Activated CD4-positive, CD25-positive, alpha-beta regulatory T cell (primary cell): ENCODE data around the gene ARFGEF2.
"Not testable (repeated sequence)": the region's sequence is repeated elsewhere in the genome, so short reads cannot be mapped to it uniquely, and the experiment has no call there.

Source experiments
- DNase-seq, 4 experiments: peaks; one replicate each; lab custom pipeline; 2025; lab: John Stamatoyannopoulos, UW

ARFGEF2 gene

GRCh38 chr20:48921168-48921882, at the start of gene ARFGEF2:
Gene ARFGEF2, plus strand, starts transcription at chr20:48921711. Its CDS starts 179 bp downstream, at chr20:48921890.
- DNase-seq: peak; percentile 79 to 86 (median 83)

DNA sequence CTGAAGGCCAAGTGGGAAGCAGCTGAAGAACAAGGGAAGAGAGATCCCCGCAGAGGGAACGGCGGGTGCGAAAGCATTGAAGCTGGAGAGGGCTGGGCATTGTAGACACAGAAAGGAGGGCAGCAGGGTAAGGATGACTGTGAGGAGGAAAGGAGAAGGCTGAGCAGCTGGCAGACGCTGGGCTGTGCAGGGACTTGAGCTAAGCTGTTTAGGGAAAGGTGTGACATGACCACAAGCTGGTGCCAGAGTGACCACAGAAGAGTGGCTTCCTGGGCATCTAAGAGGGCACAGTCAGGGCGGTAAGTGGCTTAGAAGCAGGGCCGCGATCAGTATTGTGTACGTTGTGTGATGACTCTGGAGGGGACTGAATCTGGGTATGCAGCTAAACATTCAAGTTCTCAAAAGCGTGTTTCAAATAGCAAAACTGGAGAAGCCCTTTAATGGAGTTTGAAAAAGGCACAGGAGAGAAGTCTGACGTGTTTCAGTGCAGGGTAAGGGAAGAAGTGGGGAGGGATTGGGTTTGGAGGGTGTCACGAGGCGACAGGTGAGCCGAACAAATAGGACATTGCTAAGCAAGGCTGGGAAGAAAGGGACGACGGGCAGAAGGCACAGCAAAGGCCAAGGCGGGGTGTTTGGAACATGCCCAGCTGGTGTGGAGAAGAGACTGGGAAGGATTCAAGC, 46.1 kb upstream of the ARFGEF2 start:
- DNase-seq: no peak

GRCh38 chr20:48875914-48876240, 45.6 kb upstream of the ARFGEF2 start:
- DNase-seq: no peak

- DNase-seq: no peak
Observed at GRCh38 chr20:48877304-48877703, 44.2 kb upstream of the ARFGEF2 start.

DNA sequence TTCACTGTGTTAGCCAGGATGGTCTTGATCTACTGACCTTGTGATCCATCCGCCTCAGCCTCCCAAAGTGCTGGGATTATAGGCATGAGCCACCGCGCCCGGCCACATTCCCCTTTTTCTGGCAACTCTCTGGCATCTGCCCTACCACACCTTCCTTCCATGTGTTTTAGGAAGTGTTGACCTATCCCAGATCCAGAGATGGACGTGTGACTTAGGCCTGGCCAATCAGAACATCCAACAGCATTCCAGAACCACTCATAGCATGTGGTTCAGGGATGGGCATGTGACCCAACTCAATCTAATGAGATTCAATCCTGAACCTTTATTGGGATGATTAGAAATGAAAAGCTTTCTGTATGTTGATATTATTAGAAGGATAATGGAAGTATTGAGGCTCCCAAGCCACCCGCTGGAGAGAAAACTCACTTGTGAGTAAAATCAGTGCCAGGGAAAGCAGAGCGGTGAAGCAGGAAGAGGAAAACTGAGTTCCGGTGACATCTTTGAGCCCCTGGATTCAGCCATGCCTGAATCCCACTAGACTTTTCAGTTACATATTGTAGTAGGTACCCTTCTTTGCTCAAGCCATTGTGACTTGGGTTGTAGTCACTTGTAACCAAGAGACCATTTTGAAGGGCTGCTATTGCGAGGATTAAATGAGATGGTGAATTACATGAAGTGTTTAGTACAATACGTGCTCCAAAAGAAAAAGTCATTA, 42.8 kb upstream of the ARFGEF2 start:
- no peak for DNase-seq

- no peak for DNase-seq
Observed at GRCh38 chr20:48879612-48880245, 41.8 kb upstream of the ARFGEF2 start.

- no peak for DNase-seq
Observed at GRCh38 chr20:48880331-48880730, 41.2 kb upstream of the ARFGEF2 start.

DNA sequence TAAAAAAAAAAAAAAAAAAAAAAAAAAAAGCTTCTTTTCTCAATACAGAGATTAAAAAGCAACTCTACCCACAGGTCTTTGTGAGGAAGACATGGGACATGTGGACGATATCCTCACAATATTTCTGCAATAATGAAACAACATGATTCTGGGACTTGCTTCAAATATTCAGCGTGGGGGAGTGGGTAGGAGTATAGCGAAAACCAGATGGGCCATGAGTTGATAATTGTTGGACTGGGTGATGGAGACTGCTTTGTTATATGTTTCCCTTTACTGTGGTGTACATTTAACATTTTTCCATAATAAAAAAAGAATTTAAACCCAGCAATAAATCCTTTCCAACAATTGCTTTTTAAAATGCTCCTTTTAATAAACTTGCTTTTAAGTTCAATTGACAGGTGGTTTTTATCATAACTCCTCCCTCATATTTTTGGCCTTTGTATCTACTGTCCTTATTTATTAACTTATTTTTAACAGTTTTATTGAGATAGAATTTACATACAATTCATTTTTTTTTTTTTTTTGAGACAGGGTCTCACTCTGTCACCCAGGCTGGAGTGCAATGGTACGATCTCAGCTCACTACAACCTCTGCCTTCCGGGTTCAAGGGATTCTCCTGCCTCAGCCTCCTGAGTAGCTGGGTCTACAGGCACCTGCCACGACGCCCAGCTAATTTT, 40.4 kb upstream of the ARFGEF2 start:
- no peak for DNase-seq

GRCh38 chr20:48885237-48885636, 36.3 kb upstream of the ARFGEF2 start:
- DNase-seq: no peak

DNA sequence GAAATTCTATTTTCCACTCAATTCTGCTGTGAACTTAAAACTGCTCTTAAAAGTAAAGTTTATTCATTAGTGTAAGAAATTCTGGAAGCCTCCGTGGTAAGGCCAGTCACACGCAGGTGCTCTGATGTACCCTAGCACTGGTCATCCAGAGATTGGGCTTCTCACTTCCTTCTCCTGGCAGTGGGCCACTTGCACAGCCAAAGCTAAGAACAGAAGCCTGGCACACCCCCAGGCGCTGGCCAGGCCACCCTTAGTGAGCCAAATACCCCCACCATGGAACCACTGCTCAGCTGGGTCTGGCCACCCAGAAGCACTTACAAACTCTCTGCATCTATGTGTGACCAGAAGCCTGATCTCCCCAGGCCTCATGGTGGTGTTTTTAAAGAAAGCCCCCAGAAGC, 35.3 kb upstream of the ARFGEF2 start:
- DNase-seq: no peak

DNA sequence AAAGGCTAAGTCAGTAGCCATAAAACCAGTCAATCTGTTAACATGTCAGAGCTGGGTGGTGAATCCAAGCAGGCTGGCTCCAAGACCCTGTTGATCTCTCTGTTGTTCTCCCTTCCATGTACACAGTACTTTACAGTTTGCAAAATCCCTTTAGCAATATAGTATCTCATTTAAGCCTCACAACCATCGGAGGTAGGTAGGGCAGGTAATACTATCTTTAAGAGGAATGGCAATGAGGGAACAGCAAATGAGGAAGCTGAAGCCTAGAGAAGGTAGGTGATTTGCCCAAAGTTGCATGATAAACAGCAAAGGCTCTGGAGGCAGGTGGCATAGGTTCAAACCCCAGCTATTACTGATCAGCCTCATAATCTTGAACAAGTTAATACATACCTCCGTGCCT, 34.7 kb upstream of the ARFGEF2 start:
- DNase-seq: no peak

DNA sequence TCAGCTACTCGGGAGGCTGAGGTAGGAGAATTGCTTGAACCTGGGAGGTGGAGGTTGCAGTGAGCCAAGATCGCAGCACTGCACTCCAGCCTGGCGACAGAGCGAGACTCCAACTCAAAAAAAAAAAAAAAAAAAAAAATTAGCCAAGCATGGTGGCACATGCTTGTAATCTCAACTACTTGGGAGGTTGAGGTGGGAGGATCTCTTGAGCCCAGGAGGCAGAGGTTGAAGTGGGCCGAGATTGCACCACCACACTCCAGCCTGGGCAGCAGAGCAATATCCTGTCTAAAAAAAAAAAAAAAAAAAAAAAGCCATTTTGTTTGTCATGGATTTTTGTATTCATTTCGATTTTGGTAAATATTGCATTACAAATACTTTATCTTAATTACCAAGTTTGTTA, 33.0 kb upstream of the ARFGEF2 start:
- DNase-seq: not testable (repeated sequence)

DNA sequence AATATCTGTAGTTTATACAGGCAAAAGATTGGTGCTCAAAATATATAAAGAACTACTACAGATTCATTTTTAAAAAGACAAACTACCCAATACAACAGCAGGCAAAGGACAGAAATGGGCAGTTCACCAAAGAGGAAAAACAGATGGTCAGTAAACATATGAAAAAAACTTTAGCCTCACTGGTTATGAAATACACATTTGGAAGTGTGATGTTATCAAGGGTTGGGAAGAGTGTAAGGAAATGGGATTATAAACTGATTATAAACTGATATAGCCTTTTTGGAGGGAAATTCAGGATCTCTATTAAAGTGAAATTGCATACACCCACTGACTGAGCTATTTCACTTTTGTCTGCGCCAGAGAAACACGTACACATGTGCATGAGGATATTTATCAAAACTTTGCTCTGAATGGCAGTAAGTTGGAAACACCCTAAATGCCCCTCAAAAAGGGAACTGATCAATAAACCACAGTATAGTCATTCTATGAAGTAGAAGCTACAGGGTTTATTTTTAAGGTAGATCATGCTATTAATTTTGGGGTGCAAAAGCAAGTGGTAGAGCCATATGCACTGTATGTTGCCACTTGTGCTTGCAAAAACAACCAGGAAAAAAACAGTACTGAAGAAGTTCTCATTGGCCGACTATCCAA, 32.2 kb upstream of the ARFGEF2 start:
- no peak for DNase-seq

DNA sequence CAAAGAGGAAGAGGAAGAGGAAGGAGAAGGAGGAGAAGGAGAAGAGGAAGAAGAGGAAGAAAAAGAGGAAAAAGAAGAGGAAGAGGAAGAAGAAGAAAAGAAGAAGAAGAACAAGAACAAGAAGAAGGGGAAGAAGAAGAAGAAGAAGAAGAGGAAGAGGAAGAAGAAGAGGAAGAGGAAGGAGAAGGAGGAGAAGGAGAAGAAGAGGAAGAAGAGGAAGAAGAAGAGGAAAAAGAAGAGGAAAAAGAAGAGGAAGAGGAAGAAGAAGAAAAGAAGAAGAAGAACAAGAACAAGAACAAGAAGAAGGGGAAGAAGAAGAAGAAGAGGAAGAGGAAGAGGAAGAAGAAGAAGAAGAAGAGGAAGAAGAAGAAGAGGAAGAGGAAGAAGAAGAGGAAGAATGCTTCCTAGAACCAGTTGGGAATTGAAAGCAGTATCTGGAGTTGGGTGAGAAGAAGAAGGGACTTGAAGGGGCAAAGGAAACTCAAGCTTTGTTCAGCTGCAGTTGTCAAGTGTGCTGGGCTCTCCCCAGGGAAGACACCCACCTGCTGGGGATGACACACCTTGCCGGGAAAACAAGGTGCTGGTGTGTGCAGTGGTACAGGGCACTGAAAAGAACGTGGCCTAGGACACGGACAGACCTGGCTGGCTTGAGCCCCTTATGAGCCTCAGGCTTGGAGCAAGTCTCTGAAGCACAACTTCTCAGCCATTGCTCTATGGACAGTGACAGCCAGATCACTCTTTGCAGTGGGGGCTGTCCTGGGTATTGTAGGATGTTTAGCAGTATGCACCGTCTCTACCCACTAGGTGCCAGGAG, 30.1 kb upstream of the ARFGEF2 start:
- DNase-seq: no peak

GRCh38 chr20:48892049-48892470, 29.5 kb upstream of the ARFGEF2 start:
- no peak for DNase-seq

DNA sequence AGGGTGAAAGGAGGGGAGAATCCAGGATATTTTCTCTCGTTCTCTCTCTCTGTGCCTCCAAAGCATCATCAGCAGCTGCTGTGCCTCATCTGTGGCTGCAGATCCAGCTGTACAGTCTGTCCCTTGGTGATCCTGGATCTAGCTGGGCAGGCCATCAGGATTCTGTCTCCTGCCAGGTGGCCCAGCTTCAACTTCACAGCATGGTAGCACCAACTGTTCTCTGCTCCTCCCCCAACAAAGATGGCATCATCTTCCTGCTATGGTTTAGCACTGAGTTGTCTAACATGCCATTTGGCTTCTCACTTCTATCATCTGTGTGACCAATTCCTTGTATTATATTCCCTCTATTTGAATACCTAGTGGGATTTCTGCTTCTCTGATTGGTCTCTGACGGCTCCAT, 28.6 kb upstream of the ARFGEF2 start:
- DNase-seq: no peak

- no peak for DNase-seq
Observed at GRCh38 chr20:48893374-48893773, 28.1 kb upstream of the ARFGEF2 start.

DNA sequence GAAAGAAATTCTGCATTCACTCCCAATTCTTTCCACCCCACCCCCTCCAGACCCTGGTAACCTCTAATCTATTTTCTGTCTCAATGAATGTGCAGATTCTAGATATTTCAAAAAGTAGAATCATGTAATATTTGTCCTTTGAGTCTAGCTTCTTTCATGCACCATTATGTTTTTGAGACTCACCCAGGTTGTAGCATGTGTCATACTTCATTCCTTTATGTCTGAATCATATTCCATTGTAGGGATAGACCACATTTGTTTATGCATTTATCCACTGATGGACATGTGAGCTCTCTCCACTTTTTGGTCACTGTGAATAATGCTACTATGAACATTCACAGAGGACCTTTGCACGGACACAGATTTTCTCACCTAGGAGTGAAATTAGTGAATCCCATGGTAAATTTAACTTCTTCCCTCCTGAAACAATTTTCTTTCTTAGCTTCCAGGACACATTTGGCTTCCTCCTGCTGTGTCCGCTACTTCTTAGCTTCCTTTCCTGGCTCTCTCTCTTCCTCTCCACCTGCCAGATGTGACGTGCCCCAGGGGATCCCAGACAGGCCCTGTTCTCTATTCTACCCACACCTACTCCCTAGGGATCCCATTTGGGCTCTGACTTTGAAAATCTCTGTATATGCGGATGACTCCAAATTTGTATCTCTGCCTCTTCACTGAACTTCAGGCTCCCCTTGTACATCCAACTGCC, 24.1 kb upstream of the ARFGEF2 start:
- no peak for DNase-seq

DNA sequence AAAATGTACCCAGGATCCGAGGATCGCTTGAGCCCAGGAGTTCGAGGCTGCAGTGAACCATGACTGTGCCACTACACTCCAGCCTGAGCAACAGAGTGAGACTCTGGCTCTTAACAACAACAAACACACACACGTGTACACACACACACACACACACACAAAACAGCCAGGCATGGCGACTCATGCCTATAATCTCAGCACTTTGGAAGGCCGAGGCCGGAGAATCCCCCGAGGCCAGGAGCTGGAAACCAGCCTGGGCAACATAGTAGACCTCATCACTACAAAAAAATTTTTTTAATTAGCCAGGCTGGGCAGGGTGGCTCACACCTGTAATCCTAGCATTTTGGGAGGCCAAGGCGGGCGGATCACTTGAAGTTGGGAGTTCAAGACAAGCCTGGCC, 23.3 kb upstream of the ARFGEF2 start:
- no peak for DNase-seq

- no peak for DNase-seq
Observed at GRCh38 chr20:48898896-48899530, 22.5 kb upstream of the ARFGEF2 start.
